Mesothelial cell of epicardium (in vitro differentiated cells): ENCODE results near the gene PC. TPM values are rescaled to one million over a fixed set of nuclear protein-coding genes. Genes with fewer than 3 reads are reported as not detected.

Experiments used
- DNase-seq, 2 experiments: peaks; one replicate each; pipeline ENCODE4 v3.0.0; 2021; ENCODE audit warnings: low spot score in 2 of 2; ENCODE audit not compliant: unreplicated experiment in 2 of 2
- H3K27ac Mint-ChIP-seq: 2 replicates; pipeline ENCODE4 v1.8.0; 2021; ENCODE audit warnings: mixed read lengths
- H3K27me3 Mint-ChIP-seq: 2 replicates; pipeline ENCODE4 v1.8.0; 2021; ENCODE audit warnings: low read depth, mixed read lengths
- H3K36me3 Mint-ChIP-seq: 2 replicates; pipeline ENCODE4 v1.8.0; 2021; ENCODE audit warnings: mixed read lengths
- H3K4me1 Mint-ChIP-seq: 2 replicates; pipeline ENCODE4 v1.8.0; 2021; ENCODE audit warnings: mixed read lengths
- H3K4me3 Mint-ChIP-seq: 2 replicates; pipeline ENCODE4 v1.8.0; 2021; ENCODE audit warnings: mild to moderate bottlenecking, moderate library complexity, mixed read lengths
- H3K9me3 Mint-ChIP-seq: 2 replicates; pipeline ENCODE4 v1.8.0; 2021; ENCODE audit warnings: mixed read lengths
- total RNA-seq: library from RNA; stranded (reverse); gene quantifications from 3 replicates; pipeline ENCODE4 v1.2.1, GENCODE V29; 2021
- TF ChIP-seq, protein P1 (sequence below): fragments of 200-600 bp; sonication (generic); IDR thresholded peaks from one replicate; pipeline ENCODE4 v1.5.0; 2021; ENCODE audit warnings: antibody characterized with exemption; ENCODE audit not compliant: unreplicated experiment

Gene PC
- total RNA-seq, 1 donor from 2014 or later = 9.5 TPM

DNA sequence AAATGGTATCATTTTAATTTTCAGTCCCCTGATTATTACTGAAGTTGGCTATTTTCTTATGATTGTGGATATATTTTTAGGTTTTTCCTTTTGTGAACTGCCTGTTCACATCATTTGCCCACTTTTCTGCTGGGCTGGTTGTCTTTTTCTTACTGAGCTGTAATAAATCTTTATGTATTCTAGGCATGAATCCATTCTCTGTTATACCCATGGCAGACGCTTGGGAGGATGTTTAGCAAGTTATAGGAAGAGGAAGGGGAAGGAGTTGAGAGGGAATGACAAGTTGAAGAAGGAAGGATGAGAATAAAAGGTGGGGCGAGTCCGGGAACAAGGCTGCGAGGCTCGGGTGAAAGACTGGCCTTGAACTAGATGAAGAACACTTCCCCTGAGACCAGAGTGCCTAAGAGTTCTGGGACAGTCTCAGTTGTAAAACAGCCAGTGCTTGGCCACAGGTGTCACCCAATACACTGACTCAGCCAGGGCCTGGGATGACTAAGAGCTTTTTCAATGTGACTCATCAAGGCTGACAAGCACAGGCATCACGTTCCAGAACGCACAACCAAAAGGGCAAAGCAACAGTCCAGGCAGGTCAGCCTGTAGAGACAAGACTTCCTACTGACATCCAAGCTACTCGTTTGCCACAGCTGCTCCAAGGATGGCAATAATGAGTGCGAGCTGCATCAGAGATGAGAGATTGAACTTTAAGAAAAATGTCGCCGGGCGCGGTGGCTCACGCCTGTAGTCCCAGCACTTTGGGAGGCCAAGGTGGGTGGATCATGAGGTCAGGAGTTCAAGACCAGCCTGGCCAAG lies 66.1 kb downstream of the PC start:
- Mint-ChIP-seq H3K36me3 (no peaks in the 10 kb centered on the region), H3K4me1 (no peaks in the 10 kb centered on the region), H3K9me3 (no peaks in the 10 kb centered on the region), H3K27me3 (no peaks in the 10 kb centered on the region), H3K4me3 (no peak overlapping the region), H3K27ac (no peak overlapping the region)
- TF ChIP-seq, protein P1, sequence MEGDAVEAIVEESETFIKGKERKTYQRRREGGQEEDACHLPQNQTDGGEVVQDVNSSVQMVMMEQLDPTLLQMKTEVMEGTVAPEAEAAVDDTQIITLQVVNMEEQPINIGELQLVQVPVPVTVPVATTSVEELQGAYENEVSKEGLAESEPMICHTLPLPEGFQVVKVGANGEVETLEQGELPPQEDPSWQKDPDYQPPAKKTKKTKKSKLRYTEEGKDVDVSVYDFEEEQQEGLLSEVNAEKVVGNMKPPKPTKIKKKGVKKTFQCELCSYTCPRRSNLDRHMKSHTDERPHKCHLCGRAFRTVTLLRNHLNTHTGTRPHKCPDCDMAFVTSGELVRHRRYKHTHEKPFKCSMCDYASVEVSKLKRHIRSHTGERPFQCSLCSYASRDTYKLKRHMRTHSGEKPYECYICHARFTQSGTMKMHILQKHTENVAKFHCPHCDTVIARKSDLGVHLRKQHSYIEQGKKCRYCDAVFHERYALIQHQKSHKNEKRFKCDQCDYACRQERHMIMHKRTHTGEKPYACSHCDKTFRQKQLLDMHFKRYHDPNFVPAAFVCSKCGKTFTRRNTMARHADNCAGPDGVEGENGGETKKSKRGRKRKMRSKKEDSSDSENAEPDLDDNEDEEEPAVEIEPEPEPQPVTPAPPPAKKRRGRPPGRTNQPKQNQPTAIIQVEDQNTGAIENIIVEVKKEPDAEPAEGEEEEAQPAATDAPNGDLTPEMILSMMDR = no peak
- no peak for DNase-seq

- no peak for DNase-seq
- H3K4me3 Mint-ChIP-seq = no peak overlapping the region
- H3K4me1 Mint-ChIP-seq = peaks cover 7% of the 10 kb centered on the region
- no peak overlapping the region for H3K27ac Mint-ChIP-seq
- H3K9me3 Mint-ChIP-seq = no peaks in the 10 kb centered on the region
- no peaks in the 10 kb centered on the region for H3K36me3 Mint-ChIP-seq
- TF ChIP-seq, protein P1 = no peak
- H3K27me3 Mint-ChIP-seq = no peaks in the 10 kb centered on the region
Observed at GRCh38 chr11:66889960-66890359, 68.2 kb downstream of the PC start.

DNA sequence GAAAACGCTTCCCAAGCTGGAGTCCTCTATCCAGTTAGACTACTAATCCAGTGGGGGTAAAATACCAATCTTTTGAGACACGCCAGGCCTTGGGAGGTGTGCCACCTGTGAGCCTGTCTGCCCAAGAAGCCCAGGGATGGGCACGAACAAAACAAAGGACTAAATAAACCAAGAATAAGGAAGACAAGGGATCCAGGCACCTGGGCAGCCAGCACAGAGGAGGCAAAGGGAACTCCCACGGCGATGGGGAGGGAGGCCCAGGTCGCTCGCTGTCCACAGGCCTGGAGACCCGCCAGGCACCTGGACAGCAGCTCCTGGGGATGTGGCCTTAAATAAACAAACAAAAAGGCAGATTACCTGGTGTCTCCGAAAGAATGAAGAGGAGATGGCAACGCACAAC lies 69.9 kb downstream of the PC start:
- DNase-seq = no peak
- no peak overlapping the region for H3K4me3 Mint-ChIP-seq
- H3K4me1 Mint-ChIP-seq = peaks cover 10% of the 10 kb centered on the region
- H3K27me3 Mint-ChIP-seq = no peaks in the 10 kb centered on the region
- no peaks in the 10 kb centered on the region for H3K36me3 Mint-ChIP-seq
- no peaks in the 10 kb centered on the region for H3K9me3 Mint-ChIP-seq
- TF ChIP-seq, protein P1 = no peak
- H3K27ac Mint-ChIP-seq = no peak overlapping the region

DNA sequence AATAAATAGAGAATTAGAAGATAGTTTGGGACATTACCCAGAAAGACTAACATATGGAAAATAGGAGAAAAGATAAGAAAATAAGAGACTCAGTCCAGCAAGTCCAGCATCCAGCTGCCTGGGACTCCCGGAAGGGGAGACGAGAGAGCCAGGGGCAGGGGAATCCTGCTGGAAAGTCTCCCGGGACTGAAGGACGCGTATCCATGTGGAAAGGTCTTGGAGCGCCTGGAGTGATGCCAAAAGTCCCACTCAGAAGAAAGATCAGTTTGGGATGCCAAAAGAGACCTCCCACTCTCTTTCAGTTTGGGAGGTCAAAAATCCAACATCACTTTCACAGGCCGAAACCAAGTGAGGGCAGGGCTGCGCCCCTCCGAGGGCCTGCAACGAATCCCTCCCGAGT lies 70.7 kb downstream of the PC start:
- no peak overlapping the region for H3K4me3 Mint-ChIP-seq

DNA sequence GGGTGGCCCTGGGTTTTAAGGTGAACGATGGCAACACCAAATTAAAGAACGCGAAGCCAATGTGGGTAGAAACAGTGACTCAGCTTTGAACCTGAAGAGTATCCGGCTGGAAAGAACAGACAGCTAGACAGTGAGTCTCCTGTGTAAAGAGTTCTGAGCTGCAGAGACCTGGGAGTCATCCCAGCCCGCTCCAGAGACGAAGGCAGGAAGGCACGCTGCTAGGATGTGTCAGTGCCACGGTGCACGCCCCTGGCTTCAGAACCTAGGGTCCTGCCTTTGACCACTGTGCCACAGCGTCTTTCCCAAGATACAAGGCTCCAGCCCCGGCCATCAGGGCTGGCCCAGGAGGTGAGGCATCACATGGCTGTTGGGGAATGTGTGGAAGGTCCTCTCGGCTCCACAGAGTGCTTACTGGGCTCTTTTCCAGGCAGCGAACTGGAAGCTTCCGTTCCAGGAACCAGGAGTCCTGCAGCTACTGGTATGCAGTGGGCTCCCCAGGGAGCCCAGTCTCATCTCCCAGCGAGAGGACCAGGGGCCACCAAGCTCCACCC lies 71.4 kb downstream of the PC start:
- TF ChIP-seq, protein P1 = no peak
- no peaks in the 10 kb centered on the region for H3K27me3 Mint-ChIP-seq
- DNase-seq = no peak
- H3K36me3 Mint-ChIP-seq = no peaks in the 10 kb centered on the region
- no peaks in the 10 kb centered on the region for H3K9me3 Mint-ChIP-seq
- H3K4me1 Mint-ChIP-seq = peaks cover 26% of the 10 kb centered on the region
- no peak overlapping the region for H3K27ac Mint-ChIP-seq
- H3K4me3 Mint-ChIP-seq = no peak overlapping the region

More for the DNA sequence above, 70.7 kb downstream of the PC start:
- no peak for DNase-seq
- TF ChIP-seq, protein P1 = no peak
- H3K9me3 Mint-ChIP-seq = no peaks in the 10 kb centered on the region
- H3K4me1 Mint-ChIP-seq = peaks cover 18% of the 10 kb centered on the region
- no peaks in the 10 kb centered on the region for H3K27me3 Mint-ChIP-seq
- no peaks in the 10 kb centered on the region for H3K36me3 Mint-ChIP-seq
- no peak overlapping the region for H3K27ac Mint-ChIP-seq
